Hematopoietic multipotent progenitor cell treated with erythropoietin and hydrocortisone succinate and interleukin-3 and kit ligand, for 6 days (in vitro differentiated cells): Measurements from ENCODE around the gene UBAP2.

ENCODE experiments used
- DNase-seq: peaks from one replicate; pipeline ENCODE4 v3.0.0-alpha.2; 2015

Gene UBAP2

GRCh38 chr9:33919276-33919897, 129.3 kb downstream of the UBAP2 start:
- no peak for DNase-seq

GRCh38 chr9:33917036-33917435, 131.7 kb downstream of the UBAP2 start:
- DNase-seq = no peak

GRCh38 chr9:33914887-33915628, 133.6 kb downstream of the UBAP2 start:
- DNase-seq = no peak

GRCh38 chr9:33913541-33913940, 135.1 kb downstream of the UBAP2 start:
- no peak for DNase-seq

GRCh38 chr9:33908749-33909148, 139.9 kb downstream of the UBAP2 start:
- no peak for DNase-seq

- no peak for DNase-seq
Observed at GRCh38 chr9:33908114-33908513, 140.6 kb downstream of the UBAP2 start.

- peak; percentile 26 for DNase-seq
Observed at GRCh38 chr9:33907347-33907746, 141.3 kb downstream of the UBAP2 start.

GRCh38 chr9:33906769-33907168, 141.9 kb downstream of the UBAP2 start:
- DNase-seq = no peak

- DNase-seq = no peak
Observed at GRCh38 chr9:33905137-33905536, 143.6 kb downstream of the UBAP2 start.

- DNase-seq = no peak
Observed at GRCh38 chr9:33903157-33903780, 145.4 kb downstream of the UBAP2 start.

- no peak for DNase-seq
Observed at GRCh38 chr9:33894316-33894715, 154.4 kb downstream of the UBAP2 start.

- no peak for DNase-seq
Observed at GRCh38 chr9:33893861-33894260, 154.8 kb downstream of the UBAP2 start.

- no peak for DNase-seq
Observed at GRCh38 chr9:33885948-33886347, 162.7 kb downstream of the UBAP2 start.

GRCh38 chr9:33884856-33885701, 163.6 kb downstream of the UBAP2 start:
- no peak for DNase-seq

- no peak for DNase-seq
Observed at GRCh38 chr9:33881635-33882034, 167.1 kb downstream of the UBAP2 start.

- no peak for DNase-seq
Observed at GRCh38 chr9:33880211-33881089, 168.2 kb downstream of the UBAP2 start.

- no peak for DNase-seq
Observed at GRCh38 chr9:33878691-33879366, 169.9 kb downstream of the UBAP2 start.

GRCh38 chr9:33877727-33878489, 170.8 kb downstream of the UBAP2 start:
- DNase-seq = no peak
